HEK293 (cell line): Measurements from ENCODE around the gene CORO7.

Source experiments
- GLIS2 ChIP-seq: fragments of 450-650 bp; formaldehyde crosslinking; IDR thresholded peaks from 2 replicates; pipeline ENCODE4 v1.5.1; 2016; ENCODE audit warnings: missing biosample characterization, missing genetic modification characterization
- KLF10 ChIP-seq: fragments of 450-650 bp; IDR thresholded peaks from 2 replicates; pipeline ENCODE4 v1.5.1; 2018; ENCODE audit warnings: missing biosample characterization, mild to moderate bottlenecking, missing genetic modification characterization
- KLF9 ChIP-seq: fragments of 450-650 bp; formaldehyde crosslinking; IDR thresholded peaks from 2 replicates; pipeline ENCODE4 v1.5.1; 2016; ENCODE audit warnings: missing biosample characterization, missing genetic modification characterization, low read depth
- PRDM6 ChIP-seq: fragments of 450-650 bp; formaldehyde crosslinking; IDR thresholded peaks from 2 replicates; pipeline ENCODE4 v1.5.1; 2017; ENCODE audit warnings: missing biosample characterization, missing genetic modification characterization
- REPIN1 ChIP-seq: fragments of 450-650 bp; formaldehyde crosslinking; IDR thresholded peaks from 2 replicates; pipeline ENCODE4 v1.5.1; 2017; ENCODE audit warnings: missing biosample characterization, missing genetic modification characterization, low read depth
- TSHZ1 ChIP-seq: fragments of 450-650 bp; formaldehyde crosslinking; IDR thresholded peaks from 2 replicates; pipeline ENCODE4 v1.5.1; 2016; ENCODE audit warnings: missing biosample characterization, missing genetic modification characterization, borderline replicate concordance
- ZBTB17 ChIP-seq: fragments of 450-650 bp; formaldehyde crosslinking; IDR thresholded peaks from 2 replicates; pipeline ENCODE4 v1.5.1; 2016; ENCODE audit warnings: missing biosample characterization, missing genetic modification characterization
- ZBTB8A ChIP-seq: fragments of 450-650 bp; formaldehyde crosslinking; IDR thresholded peaks from 2 replicates; pipeline ENCODE4 v1.5.1; 2016; ENCODE audit warnings: missing biosample characterization, missing genetic modification characterization
- ZNF169 ChIP-seq: fragments of 450-650 bp; formaldehyde crosslinking; IDR thresholded peaks from 2 replicates; pipeline ENCODE4 v1.5.1; 2016; ENCODE audit warnings: missing biosample characterization, missing genetic modification characterization
- ZNF292 ChIP-seq: fragments of 450-650 bp; formaldehyde crosslinking; IDR thresholded peaks from 2 replicates; pipeline ENCODE4 v1.5.1; 2016; ENCODE audit warnings: low read depth, missing biosample characterization, missing genetic modification characterization, borderline replicate concordance
- ZNF302 ChIP-seq: fragments of 450-650 bp; formaldehyde crosslinking; IDR thresholded peaks from 2 replicates; pipeline ENCODE4 v1.5.1; 2016; ENCODE audit warnings: missing biosample characterization, missing genetic modification characterization, low read depth
- ZNF335 ChIP-seq: fragments of 450-650 bp; formaldehyde crosslinking; conservative IDR thresholded peaks from 2 replicates; pipeline ENCODE4 v1.5.1; 2016; ENCODE audit warnings: missing biosample characterization, missing genetic modification characterization
- ZNF350 ChIP-seq: fragments of 450-650 bp; formaldehyde crosslinking; IDR thresholded peaks from 2 replicates; pipeline ENCODE4 v1.5.0; 2017; ENCODE audit warnings: missing biosample characterization, mild to moderate bottlenecking, missing genetic modification characterization
- ZNF362 ChIP-seq: fragments of 450-650 bp; formaldehyde crosslinking; IDR thresholded peaks from 2 replicates; pipeline ENCODE4 v1.5.1; 2016; ENCODE audit warnings: missing biosample characterization, missing genetic modification characterization
- ZNF398 ChIP-seq: fragments of 450-650 bp; formaldehyde crosslinking; IDR thresholded peaks from 2 replicates; pipeline ENCODE4 v1.5.1; 2017; ENCODE audit warnings: missing biosample characterization, missing genetic modification characterization
- ZNF549 ChIP-seq: fragments of 450-650 bp; IDR thresholded peaks from 2 replicates; pipeline ENCODE4 v1.5.1; 2018; ENCODE audit warnings: missing biosample characterization, missing genetic modification characterization, mild to moderate bottlenecking, inconsistent platforms, moderate library complexity
- ZNF555 ChIP-seq: fragments of 450-650 bp; formaldehyde crosslinking; conservative IDR thresholded peaks from 2 replicates; pipeline ENCODE4 v1.5.1; 2017; ENCODE audit warnings: missing biosample characterization, mild to moderate bottlenecking, missing genetic modification characterization, inconsistent platforms
- ZNF558 ChIP-seq: fragments of 450-650 bp; formaldehyde crosslinking; IDR thresholded peaks from 2 replicates; pipeline ENCODE4 v1.5.1; 2016; ENCODE audit warnings: missing biosample characterization, missing genetic modification characterization
- ZNF560 ChIP-seq: fragments of 450-650 bp; formaldehyde crosslinking; IDR thresholded peaks from 2 replicates; pipeline ENCODE4 v1.5.1; 2017; ENCODE audit warnings: missing biosample characterization, missing genetic modification characterization, borderline replicate concordance
- ZNF580 ChIP-seq: fragments of 450-650 bp; formaldehyde crosslinking; IDR thresholded peaks from 2 replicates; pipeline ENCODE4 v1.5.1; 2016; ENCODE audit warnings: missing biosample characterization, missing genetic modification characterization
- ZNF645 ChIP-seq: fragments of 450-650 bp; formaldehyde crosslinking; IDR thresholded peaks from 2 replicates; pipeline ENCODE4; 2016; ENCODE audit warnings: missing biosample characterization, missing genetic modification characterization
- ZNF791 ChIP-seq: fragments of 450-650 bp; formaldehyde crosslinking; IDR thresholded peaks from 2 replicates; pipeline ENCODE4 v1.5.1; 2016; ENCODE audit warnings: missing biosample characterization, missing genetic modification characterization
- ZNF837 ChIP-seq: fragments of 450-650 bp; formaldehyde crosslinking; IDR thresholded peaks from 2 replicates; pipeline ENCODE4 v1.5.1; 2016; ENCODE audit warnings: missing biosample characterization, missing genetic modification characterization
- ZSCAN18 ChIP-seq: fragments of 450-650 bp; formaldehyde crosslinking; IDR thresholded peaks from 2 replicates; pipeline ENCODE4 v1.5.1; 2016; ENCODE audit warnings: missing biosample characterization, missing genetic modification characterization
- TF ChIP-seq, protein P1 (sequence below): fragments of 450-650 bp; formaldehyde crosslinking; IDR thresholded peaks from 2 replicates; pipeline ENCODE4 v1.5.1; 2016; ENCODE audit warnings: missing biosample characterization, missing genetic modification characterization

CORO7 gene

DNA sequence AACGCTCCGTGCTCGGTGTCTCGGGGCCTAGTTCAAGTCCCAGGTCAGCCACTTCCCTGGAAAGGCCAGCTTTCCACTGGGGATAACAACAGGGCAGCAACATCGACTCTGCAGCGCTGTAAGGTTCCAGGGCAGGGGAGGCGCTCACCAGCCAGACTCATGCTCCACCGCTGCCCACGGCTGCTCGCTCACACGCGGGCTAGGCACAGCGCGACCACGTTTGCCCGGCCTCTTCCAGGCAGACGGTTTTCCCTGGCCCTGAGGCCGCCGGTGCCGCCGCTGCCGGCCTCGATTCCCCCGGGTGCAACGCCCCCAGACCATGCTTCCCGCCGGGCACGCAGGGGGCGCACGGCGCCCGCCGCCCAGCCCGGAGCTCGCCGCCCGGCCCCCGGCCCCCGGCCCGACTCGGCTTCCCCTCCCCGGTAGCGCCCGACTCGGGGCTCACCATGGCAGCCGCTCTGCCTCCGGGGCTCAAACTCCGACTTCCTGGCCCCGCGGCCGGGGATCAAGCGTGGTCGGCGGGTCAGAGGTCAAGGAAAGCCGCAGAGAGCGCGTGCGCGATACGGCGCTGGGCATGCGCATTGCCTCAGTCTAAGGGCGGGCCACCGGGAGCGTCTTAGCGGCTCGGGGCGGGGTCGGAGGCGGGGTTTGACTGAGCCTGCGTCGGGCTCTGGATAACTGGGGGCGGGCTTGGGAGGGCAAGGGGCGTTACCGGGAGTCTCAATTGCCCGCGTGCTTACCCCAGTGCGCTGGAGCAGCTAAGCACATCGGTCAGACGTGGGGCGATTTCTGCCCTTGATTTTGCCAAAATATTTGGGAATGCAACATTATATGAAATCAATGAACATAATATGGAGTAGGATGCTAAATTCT, 65.4 kb downstream of the CORO7 start, which contains the start of gene PAM16 (continued):
- no peak for TF ChIP-seq ZNF580 (tag by site-specific recombination)
- TF ChIP-seq ZNF350 (tag by site-specific recombination): no peak
- no peak for TF ChIP-seq ZNF398 (tag by site-specific recombination)
- no peak for TF ChIP-seq ZNF302 (tag by site-specific recombination)
- no peak for TF ChIP-seq REPIN1 (tag by site-specific recombination)
- no peak for TF ChIP-seq ZNF558 (tag by site-specific recombination)
- TF ChIP-seq ZNF292 (tag by site-specific recombination): no peak
- no peak for TF ChIP-seq TSHZ1
- TF ChIP-seq ZNF335 (tag by site-specific recombination): peak; percentile 50; the same call in 1 of the 2 replicates
- TF ChIP-seq ZSCAN18: no peak
- no peak for TF ChIP-seq ZNF645 (tag by site-specific recombination)
- no peak; the same call in 1 of the 2 replicates for TF ChIP-seq GLIS2 (tag by site-specific recombination)
- TF ChIP-seq ZNF549: no peak
- TF ChIP-seq ZNF837 (tag by site-specific recombination): no peak
- TF ChIP-seq, protein P1, sequence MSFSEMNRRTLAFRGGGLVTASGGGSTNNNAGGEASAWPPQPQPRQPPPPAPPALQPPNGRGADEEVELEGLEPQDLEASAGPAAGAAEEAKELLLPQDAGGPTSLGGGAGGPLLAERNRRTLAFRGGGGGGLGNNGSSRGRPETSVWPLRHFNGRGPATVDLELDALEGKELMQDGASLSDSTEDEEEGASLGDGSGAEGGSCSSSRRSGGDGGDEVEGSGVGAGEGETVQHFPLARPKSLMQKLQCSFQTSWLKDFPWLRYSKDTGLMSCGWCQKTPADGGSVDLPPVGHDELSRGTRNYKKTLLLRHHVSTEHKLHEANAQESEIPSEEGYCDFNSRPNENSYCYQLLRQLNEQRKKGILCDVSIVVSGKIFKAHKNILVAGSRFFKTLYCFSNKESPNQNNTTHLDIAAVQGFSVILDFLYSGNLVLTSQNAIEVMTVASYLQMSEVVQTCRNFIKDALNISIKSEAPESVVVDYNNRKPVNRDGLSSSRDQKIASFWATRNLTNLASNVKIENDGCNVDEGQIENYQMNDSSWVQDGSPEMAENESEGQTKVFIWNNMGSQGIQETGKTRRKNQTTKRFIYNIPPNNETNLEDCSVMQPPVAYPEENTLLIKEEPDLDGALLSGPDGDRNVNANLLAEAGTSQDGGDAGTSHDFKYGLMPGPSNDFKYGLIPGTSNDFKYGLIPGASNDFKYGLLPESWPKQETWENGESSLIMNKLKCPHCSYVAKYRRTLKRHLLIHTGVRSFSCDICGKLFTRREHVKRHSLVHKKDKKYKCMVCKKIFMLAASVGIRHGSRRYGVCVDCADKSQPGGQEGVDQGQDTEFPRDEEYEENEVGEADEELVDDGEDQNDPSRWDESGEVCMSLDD (tag by site-specific recombination): no peak
- no peak for TF ChIP-seq ZNF362
- peak; percentile 83 for TF ChIP-seq ZBTB17 (tag by site-specific recombination)
- TF ChIP-seq ZNF791 (tag by site-specific recombination): no peak
- no peak for TF ChIP-seq KLF10 (tag by site-specific recombination)
- no peak for TF ChIP-seq ZNF560 (tag by site-specific recombination)
- TF ChIP-seq ZBTB8A (tag by site-specific recombination): peak; percentile 65
- no peak for TF ChIP-seq ZNF169 (tag by site-specific recombination)
- no peak for TF ChIP-seq ZNF555 (tag by site-specific recombination)
- peak; percentile 52 for TF ChIP-seq KLF9 (tag by site-specific recombination)
- no peak for TF ChIP-seq PRDM6 (tag by site-specific recombination)
